Endodermal cell (in vitro differentiated cells): ENCODE results near the gene LGALS16. TPM values are rescaled to one million over a fixed set of nuclear protein-coding genes. Genes with fewer than 3 reads are reported as not detected.

ENCODE experiments used
- DNase-seq: peaks from one replicate; pipeline ENCODE4 v3.0.0-alpha.2; 2017
- H3K27ac ChIP-seq: 2 replicates; pipeline ENCODE4 v1.5.1; 2013; ENCODE audit warnings: mild to moderate bottlenecking, low read depth, low read length, moderate library complexity
- H3K27me3 ChIP-seq: 2 replicates; pipeline ENCODE4 v1.6.1; 2013; ENCODE audit warnings: mild to moderate bottlenecking, low read length, moderate library complexity; ENCODE audit not compliant: insufficient read depth, control insufficient read depth, poor library complexity, severe bottlenecking
- H3K36me3 ChIP-seq: 2 replicates; pipeline ENCODE4 v1.7.0; 2013; ENCODE audit warnings: mild to moderate bottlenecking, low read length, moderate library complexity; ENCODE audit not compliant: control insufficient read depth, insufficient read depth
- H3K4me1 ChIP-seq: one replicate; pipeline ENCODE4 v1.7.0; 2013; ENCODE audit warnings: low read length; ENCODE audit not compliant: control insufficient read depth, insufficient read depth
- H3K4me3 ChIP-seq: 2 replicates; pipeline ENCODE4 v1.5.1; 2013; ENCODE audit warnings: mild to moderate bottlenecking, low read length, moderate library complexity
- H3K9ac ChIP-seq: 2 replicates; pipeline ENCODE4 v1.6.1; 2013; ENCODE audit warnings: mild to moderate bottlenecking, low read length, moderate library complexity; ENCODE audit not compliant: poor library complexity, severe bottlenecking; ENCODE audit errors: extremely low read depth
- H3K9me3 ChIP-seq: 2 replicates; pipeline ENCODE4 v1.6.1; 2013; ENCODE audit warnings: mild to moderate bottlenecking, low read length, moderate library complexity; ENCODE audit not compliant: control insufficient read depth
- H3K27ac Mint-ChIP-seq: 2 replicates; pipeline ENCODE4 v1.8.0; 2020; ENCODE audit warnings: mixed read lengths
- H3K27me3 Mint-ChIP-seq: 2 replicates; pipeline ENCODE4 v1.8.0; 2021; ENCODE audit warnings: mild to moderate bottlenecking, mixed read lengths; ENCODE audit not compliant: insufficient read depth
- H3K36me3 Mint-ChIP-seq: 2 replicates; pipeline ENCODE4 v1.8.0; 2020; ENCODE audit warnings: low read depth, mixed read lengths
- H3K4me1 Mint-ChIP-seq: 2 replicates; pipeline ENCODE4 v1.8.0; 2020; ENCODE audit warnings: mixed read lengths
- H3K4me3 Mint-ChIP-seq: 2 replicates; pipeline ENCODE4 v1.8.0; 2020; ENCODE audit warnings: mild to moderate bottlenecking, moderate library complexity, mixed read lengths
- H3K9me3 Mint-ChIP-seq: 2 replicates; pipeline ENCODE4 v1.8.0; 2020; ENCODE audit warnings: mild to moderate bottlenecking, mixed read lengths
- WGBS, 2 experiments: methylation state at CpG; one replicate each; pipeline versions ENCODE4 v1.1.5 to v1.1.7; 2013; ENCODE audit warnings: missing lambda C conversion rate in 2 of 2, mixed read lengths in 1 of 2; ENCODE audit not compliant: insufficient coverage in 1 of 2, insufficient read length in 1 of 2; 5-methylcytosine and 5-hydroxymethylcytosine counted together
- total RNA-seq, 2 donors: library from RNA; stranded (reverse); fragmentation: NEBNext Ultra II Directional in 1 of 2; extraction: Animal tissue kit (Norgen Biotek cat#: 25700) in 1 of 2; gene quantifications; 2 replicates in 1 of 2; 3 replicates in 1 of 2; pipeline ENCODE4 v1.2.1, GENCODE V29; 2021
- TF ChIP-seq, protein P1 (sequence below): fragments of 200-600 bp; sonication (generic); conservative IDR thresholded peaks from 2 replicates; pipeline ENCODE4 v1.5.0; 2021; ENCODE audit warnings: antibody characterized with exemption, mild to moderate bottlenecking

LGALS16 gene
- total RNA-seq, 2 donors from 2014 or later: not detected

DNA sequence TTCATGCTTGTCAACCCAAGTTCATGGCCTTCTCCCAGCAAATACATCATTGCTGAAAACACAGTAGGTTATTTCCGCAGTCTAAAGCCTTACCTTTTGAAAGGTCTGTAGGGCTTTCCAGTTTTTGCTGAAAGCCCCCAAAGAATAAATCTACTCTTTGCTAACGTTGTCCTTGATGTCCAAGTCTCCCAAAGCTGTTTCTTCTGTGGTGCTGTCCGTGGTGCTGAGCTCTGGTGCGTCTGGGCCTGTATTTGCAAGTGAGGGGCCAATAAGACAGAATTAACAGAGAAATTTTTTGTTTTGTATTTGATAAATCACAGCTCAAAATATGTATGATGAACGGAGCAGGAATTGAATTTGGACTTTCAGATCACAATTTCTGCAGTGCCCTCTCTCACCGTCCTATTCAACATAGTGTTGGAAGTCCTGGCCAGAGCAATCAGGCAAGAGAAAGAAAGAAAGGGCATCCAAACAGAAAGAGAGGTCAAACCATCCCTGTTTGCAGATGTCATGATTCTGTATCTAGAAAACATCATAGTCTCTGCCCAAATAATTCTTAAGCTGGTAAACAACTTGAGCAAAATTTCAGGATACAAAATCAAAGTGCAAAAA is 9.8 kb upstream of the LGALS16 start:
- Histone ChIP-seq H3K4me3 (no peak overlapping the region), H3K27ac (no peak overlapping the region), H3K36me3 (no peaks in the 10 kb centered on the region), H3K4me1 (no peaks in the 10 kb centered on the region), H3K27me3 (peaks cover 14% of the 10 kb centered on the region), H3K9me3 (no peaks in the 10 kb centered on the region), H3K9ac (no peak overlapping the region)
- Mint-ChIP-seq H3K4me1 (no peaks in the 10 kb centered on the region), H3K4me3 (no peak overlapping the region), H3K9me3 (no peaks in the 10 kb centered on the region), H3K36me3 (no peaks in the 10 kb centered on the region), H3K27me3 (peaks cover 25% of the 10 kb centered on the region), H3K27ac (no peak overlapping the region)
- TF ChIP-seq, protein P1, sequence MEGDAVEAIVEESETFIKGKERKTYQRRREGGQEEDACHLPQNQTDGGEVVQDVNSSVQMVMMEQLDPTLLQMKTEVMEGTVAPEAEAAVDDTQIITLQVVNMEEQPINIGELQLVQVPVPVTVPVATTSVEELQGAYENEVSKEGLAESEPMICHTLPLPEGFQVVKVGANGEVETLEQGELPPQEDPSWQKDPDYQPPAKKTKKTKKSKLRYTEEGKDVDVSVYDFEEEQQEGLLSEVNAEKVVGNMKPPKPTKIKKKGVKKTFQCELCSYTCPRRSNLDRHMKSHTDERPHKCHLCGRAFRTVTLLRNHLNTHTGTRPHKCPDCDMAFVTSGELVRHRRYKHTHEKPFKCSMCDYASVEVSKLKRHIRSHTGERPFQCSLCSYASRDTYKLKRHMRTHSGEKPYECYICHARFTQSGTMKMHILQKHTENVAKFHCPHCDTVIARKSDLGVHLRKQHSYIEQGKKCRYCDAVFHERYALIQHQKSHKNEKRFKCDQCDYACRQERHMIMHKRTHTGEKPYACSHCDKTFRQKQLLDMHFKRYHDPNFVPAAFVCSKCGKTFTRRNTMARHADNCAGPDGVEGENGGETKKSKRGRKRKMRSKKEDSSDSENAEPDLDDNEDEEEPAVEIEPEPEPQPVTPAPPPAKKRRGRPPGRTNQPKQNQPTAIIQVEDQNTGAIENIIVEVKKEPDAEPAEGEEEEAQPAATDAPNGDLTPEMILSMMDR: no peak
- peak; percentile 86 for DNase-seq
- WGBS, 2 experiments: 44 to 56% methylated on average over 3 to 6 of the region's 6 CpGs

DNA sequence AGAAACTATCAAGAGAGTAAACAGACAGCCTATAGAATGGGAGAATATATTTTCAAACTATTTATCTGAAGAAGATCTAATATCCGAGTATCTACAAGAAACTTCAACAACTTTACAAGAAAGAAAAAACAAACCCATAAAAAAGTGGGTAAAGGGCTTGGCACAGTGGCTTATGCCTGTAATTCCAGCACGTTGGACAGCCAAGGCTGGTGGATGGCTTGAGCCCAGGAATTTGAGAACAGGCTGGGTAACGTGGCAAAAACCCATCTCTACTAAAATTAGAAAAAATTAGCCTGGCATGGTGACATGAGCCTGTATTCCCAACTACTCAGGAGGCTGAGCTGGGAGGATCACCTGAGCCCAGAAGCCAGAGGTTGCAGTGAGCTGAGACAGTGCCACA is 7.8 kb upstream of the LGALS16 start:
- H3K4me1 ChIP-seq: no peaks in the 10 kb centered on the region
- H3K27me3 Mint-ChIP-seq: peaks cover 38% of the 10 kb centered on the region
- peaks cover 7% of the 10 kb centered on the region for H3K27me3 ChIP-seq
- no peak overlapping the region for H3K4me3 Mint-ChIP-seq
- 55% methylated on average over 3 of the region's 3 CpGs; no CpG with 5 or more reads in 1 of the 2 experiments for WGBS, 2 experiments
- H3K4me1 Mint-ChIP-seq: no peaks in the 10 kb centered on the region
- DNase-seq: no peak
- H3K4me3 ChIP-seq: no peak overlapping the region
- H3K27ac Mint-ChIP-seq: no peak overlapping the region
- no peaks in the 10 kb centered on the region for H3K36me3 Mint-ChIP-seq
- no peak overlapping the region for H3K9ac ChIP-seq
- TF ChIP-seq, protein P1: no peak
- no peaks in the 10 kb centered on the region for H3K9me3 ChIP-seq
- no peaks in the 10 kb centered on the region for H3K9me3 Mint-ChIP-seq
- H3K27ac ChIP-seq: no peak overlapping the region
- no peaks in the 10 kb centered on the region for H3K36me3 ChIP-seq

DNA sequence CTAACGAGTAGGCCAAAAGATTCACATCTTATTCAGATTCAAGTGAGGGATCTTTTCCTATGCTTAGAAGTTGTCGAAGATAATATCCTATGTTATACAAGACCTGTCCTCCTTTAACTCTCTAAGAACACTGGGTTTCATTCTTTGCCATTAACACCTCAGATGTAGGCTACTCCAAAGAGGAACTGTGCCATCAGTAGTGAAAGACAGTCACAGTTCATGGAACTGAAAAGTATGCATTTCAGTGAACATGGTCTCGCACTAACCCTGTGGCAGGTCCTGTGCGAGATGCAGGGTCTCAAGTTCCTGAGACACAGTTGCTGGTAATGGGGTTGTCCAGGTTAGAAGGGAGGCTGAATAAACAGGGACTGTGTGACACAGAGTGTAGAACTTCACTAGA is 4.1 kb downstream of the LGALS16 start:
- H3K9me3 Mint-ChIP-seq: peaks cover under 1% of the 10 kb centered on the region
- H3K36me3 ChIP-seq: no peaks in the 10 kb centered on the region
- no peak overlapping the region for H3K27ac Mint-ChIP-seq
- H3K4me1 ChIP-seq: no peaks in the 10 kb centered on the region
- peaks cover 36% of the 10 kb centered on the region for H3K27me3 ChIP-seq
- H3K9ac ChIP-seq: no peak overlapping the region
- TF ChIP-seq, protein P1: no peak
- no peaks in the 10 kb centered on the region for H3K4me1 Mint-ChIP-seq
- H3K4me3 ChIP-seq: no peak overlapping the region
- 82 to 91% methylated on average over 4 of the region's 4 CpGs for WGBS, 2 experiments
- no peak overlapping the region for H3K4me3 Mint-ChIP-seq
- DNase-seq: no peak
- no peak overlapping the region for H3K27ac ChIP-seq
- H3K9me3 ChIP-seq: no peaks in the 10 kb centered on the region
- peaks cover 17% of the 10 kb centered on the region for H3K27me3 Mint-ChIP-seq
- H3K36me3 Mint-ChIP-seq: no peaks in the 10 kb centered on the region
